GM21528 (cell line): ENCODE data around the gene LPP.

Experiments used
- ATAC-seq: cut with Tn5 transposase; IDR thresholded peaks from one replicate; pipeline ENCODE4 v1.9.1; 2021; ENCODE audit warnings: mild to moderate bottlenecking, moderate library complexity; ENCODE audit not compliant: unreplicated experiment, low FRiP score

The LPP gene

DNA sequence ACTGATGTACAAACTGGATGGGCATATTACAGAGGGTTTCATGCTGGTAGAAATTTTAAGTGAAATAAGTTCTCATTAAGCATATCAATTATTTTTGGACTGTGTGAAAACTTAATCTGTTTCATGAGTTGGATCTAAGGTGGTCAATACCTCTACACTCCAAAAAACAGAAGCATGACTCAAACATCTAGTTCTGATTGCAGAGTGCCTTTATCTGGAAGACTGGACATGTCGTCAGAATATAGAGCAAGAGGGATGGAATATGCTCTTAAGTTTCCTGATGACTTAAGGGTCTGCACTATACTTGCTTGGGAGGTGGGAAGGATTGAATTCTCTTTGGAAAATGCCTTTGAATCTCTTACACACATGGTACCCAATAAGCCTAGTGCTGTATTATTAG lies 138.3 kb downstream of the LPP start:
- ATAC-seq = no peak

DNA sequence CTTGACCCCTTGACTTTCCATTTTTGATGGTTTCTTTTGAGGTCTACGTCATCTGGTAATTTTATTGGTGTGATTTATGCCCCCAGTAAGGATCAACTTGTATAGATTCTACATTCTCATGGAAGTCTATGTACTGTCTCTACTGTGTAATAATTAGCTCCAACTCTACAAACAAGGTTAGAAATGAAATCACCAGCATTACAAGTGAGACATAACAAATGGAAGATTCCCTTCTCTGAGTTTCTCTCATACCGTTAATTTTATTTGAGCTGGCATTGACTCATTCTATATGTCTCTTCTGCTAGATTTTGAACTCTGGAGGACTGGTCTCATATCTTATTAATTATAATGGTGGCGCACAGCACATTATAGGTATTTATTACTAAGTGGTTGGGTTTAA lies 138.9 kb downstream of the LPP start:
- ATAC-seq = no peak

DNA sequence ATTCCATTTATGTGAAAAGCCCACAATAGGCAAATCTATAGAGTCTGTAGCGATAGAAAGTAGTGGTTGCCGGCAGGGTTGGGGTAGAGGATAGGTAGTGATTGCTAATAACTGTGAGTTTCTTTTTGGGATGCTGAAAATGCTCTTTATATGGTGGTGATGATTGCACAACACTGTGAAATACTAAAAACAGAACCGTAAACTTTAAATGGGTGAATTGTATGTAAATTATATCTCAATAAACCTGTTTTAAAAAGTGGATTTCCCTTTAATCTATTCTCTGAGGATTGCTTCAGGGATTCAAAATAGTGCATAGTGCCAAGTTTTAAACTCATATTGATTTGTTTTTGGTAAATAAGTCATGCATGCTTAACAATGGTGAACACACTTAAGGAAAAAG lies 140.2 kb downstream of the LPP start:
- no peak for ATAC-seq

GRCh38 chr3:188294823-188295487 lies 141.0 kb downstream of the LPP start:
- ATAC-seq = no peak

- no peak for ATAC-seq
Measured at GRCh38 chr3:188295876-188296275, 141.9 kb downstream of the LPP start.

DNA sequence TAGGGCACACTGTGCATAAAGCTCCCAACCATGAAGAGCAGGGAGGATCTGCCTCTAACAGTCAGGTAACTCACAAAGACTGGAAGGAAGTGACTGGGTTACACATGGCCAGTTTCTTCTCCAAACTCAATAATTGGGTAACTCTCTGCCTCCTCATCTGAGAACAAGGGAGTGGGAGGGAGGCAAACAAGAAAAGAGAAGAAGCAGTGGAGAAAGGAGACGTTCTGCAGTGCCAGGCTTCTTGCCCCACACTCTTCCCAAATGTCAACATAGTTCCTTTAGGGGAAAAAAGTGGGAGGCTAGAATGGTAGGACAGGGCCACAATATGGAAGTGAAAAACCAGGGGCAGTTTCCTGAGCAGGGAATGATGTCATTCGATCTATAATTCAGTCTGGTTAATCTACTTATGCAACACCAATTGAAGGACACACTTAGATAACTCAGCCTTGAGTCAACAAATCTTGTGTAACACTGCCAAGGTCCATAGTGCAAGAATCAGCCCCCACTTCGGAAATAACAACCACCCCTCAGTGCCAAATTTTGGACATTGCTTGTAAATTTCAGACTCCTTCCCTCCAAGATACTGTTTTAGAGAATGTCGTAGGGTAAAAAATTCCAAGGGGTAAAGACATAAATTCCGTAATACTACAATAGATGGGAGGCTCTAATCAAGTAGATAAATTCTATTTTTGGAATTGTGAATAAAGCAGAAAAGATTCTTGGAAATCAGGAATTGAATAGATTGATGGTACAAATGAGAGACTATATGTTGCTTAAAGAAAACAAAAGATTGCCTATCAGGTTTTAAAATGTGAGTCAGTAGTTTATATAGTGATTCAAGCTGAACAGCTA lies 143.0 kb downstream of the LPP start:
- ATAC-seq = no peak

DNA sequence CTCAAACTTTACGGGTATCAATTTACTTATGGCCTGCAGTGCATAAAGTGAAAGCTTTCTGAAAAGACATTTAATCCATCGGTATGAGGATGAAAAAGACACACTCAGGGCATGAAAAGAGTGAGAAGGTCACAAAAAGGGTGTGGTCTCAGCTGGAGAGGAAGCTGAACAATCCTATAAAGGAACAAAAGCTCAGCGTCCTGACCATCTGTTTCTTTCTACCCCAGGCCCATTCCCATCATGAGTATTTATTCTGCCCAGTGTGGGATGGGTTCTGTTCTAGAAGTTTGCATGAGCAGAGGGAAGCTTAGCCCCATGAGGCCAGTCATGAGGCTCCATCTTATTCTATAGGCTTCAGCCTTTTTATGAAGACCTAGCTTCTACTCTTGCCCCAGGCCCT lies 144.6 kb downstream of the LPP start:
- no peak for ATAC-seq

GRCh38 chr3:188299068-188299467 lies 145.1 kb downstream of the LPP start:
- ATAC-seq = no peak

GRCh38 chr3:188299708-188300107 lies 145.8 kb downstream of the LPP start:
- ATAC-seq = no peak

DNA sequence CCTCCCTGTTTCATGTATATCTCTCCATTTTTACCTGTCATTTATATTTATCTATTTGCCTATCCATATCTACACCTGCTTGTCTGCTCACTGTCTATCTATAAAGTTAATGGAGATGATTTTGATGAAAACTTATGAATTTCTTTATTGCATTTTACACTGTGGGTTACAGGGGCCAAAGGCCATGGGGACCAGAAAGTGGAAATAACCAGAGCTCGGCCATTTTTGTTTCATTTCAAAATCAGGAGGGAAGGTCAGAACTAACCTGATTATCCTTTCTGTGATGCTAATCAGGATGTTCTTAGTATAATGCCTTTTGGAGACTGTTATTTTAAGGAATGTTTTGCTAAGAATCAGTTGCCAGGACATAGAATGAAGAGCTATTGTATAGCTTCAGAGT lies 147.2 kb downstream of the LPP start:
- no peak for ATAC-seq

DNA sequence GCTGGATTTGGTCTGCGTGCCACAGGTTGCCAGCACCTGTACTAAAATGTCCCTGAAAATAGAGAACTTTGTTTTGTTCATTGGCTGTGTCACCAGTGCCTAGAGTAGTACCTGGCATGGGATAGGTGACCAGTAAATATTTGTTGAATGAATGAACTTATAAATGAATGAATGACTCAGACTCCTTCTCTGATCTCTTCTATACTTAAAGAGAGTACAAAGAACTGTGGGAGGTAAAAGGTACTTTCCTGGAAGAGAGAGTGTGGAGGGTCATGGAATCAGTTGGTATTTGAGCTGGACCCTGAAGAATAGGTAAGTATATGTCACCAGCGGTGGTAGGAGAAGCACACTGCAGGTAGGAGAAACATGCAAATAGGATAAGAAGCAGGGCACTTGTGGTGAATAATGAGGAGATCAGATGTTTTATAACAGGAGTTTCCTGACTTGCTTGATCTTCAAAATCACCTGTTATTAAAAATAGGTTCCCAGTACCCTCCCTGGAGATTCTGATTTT lies 149.4 kb downstream of the LPP start:
- ATAC-seq = no peak

DNA sequence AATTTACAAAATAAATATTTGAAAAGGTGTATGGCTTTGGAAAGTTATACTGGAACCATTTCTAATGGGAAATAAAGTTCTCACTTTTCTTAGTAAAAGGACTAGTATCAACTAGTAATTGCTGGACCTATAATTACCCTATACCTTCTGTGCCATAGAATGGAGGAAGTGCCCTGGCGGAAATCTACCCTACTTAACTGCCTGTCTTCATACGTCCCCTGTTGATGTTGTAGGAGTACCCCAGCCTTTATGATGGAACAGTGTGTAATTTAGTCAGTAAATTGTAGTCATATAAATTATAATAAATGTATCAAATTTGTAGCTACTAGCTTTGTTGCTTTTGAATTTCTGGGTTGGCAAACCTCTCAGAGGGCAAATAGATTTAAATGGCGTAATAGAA lies 149.9 kb downstream of the LPP start:
- ATAC-seq = no peak

DNA sequence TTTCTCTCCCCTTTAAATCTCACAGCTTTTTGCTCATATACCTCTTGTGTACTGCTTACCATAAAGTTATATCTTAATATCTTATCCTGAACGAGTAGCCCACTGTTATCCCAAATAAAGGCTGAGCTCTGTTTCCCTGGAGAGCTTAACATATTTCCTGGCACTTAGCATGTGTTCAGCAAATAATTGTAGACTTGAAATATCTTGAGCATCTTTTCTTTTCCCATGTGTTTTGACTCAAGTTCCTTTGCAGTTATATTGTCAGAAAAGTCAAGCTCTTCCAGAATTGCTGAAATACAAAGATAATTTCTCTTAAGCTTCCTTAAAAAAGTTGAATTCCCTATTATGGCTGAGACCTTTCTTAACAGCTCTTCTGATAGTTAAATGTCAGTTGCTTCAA lies 150.5 kb downstream of the LPP start:
- ATAC-seq = no peak

DNA sequence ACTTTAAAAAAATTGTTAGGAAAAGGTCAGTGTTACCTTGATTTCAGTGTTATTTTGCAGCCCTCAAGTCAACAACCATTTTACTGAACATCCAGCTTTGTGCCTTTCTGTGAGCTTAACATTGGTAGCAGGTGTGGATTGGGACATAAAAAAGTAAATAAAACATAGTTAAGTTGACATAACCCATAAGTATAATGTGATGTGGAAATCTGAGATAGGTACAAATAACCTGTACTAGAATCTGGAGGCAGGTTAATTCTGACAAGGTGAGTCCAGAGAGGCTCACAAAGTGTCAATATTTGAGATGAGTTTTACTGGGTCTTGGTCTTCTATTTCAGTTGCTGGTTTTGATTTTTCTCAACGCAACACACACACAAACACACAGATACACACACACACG lies 151.3 kb downstream of the LPP start:
- ATAC-seq = no peak

DNA sequence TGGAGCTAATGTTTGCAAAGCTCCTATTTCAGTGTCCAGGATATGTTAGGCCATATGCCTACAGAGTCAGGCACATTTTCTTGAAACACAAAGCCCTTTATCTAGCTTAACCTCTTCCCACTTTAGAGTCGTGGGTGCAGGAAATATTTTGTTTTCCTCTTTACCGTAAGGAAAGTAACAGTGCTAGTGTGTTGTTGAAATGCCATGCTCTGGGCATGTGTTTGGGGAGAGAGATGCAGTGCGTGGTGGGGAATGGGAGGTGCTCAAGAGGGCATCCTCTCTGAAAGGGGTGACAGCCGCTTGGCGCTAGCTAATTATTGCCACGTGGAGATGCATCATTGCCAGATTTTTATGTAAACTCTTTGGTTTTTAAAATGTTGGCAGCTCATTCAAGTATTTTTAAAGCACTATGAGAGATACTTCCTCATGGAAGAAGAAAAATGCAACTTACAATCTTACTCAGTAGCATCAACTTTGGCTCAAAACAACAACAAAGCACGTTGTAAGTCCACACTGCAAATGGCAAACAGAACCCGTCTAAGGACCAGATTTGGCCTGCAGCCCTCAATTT lies 152.6 kb downstream of the LPP start:
- no peak for ATAC-seq

- ATAC-seq = peak; percentile 99
Measured at GRCh38 chr3:188309437-188310269, 155.7 kb downstream of the LPP start.

- peak; percentile 12 for ATAC-seq
Measured at GRCh38 chr3:188310270-188310710, 156.3 kb downstream of the LPP start.

DNA sequence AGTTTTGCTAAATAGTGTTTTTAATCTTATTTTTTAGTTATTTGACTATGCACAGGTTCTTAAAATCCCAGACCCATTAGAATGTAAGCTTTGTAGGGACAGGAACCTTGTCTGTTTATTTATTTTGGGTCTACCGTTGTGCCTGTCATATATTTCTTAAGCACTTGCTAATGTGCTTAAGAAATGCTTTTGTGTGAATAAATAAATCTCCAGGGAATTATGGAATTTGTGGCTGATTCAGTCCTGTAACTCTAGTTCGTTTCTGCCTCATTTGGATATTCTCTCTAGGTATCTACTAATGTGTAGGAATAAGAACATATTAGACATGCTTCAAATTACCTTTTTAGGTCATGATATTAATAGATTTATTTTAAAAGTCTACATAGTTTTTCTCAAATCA lies 161.6 kb downstream of the LPP start:
- no peak for ATAC-seq

DNA sequence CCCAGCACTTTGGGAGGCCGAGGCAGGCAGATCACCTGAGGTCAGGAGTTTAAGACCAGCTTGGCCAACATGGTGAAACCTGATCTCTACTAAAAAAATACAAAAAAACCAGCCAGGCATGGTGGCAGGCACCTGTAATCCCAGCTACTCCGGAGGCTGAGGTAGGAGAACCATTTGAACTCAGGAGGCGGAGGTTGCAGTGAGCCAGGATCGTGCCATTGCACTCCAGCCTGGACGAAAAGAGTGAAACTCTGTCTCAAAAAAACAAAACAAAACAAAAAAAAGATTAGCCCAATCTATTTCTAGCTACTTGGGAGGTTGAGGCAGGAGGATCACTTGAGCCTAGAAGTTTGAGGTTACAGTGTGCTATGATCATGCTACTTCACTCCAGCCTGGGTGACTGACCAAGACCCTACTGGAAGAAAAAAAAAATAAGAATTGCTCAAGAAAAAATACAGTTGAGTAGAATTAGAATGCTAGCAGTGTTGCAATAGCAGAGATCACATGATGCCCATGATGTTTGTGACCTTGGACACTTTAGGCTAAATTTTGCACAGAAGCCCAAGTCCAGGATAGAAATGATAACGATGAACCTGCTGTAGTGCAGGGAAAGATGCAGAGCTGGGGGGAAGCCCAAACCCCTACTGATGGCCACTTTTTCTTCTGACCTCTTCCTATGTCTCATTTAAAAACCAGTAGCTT lies 162.2 kb downstream of the LPP start:
- no peak for ATAC-seq

DNA sequence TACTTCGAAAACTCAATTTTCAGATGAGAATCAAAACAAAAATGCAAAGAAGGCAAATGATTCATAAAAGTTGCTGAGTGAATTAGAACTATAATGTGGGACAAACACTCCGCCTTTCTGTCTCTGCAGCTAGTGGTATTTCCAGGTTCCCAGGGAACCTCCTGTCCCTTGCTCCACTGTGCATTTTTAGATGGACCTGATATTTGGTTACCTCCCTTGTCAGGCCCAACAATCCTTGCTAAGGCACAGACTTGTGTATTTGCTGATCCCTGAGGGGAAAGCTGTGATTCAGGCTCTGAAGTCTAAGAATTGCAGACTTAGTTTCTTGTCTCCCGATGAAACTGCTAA lies 162.7 kb downstream of the LPP start:
- no peak for ATAC-seq
